Right renal pelvis (tissue), 4 donors: ENCODE results near the gene MAP7D1. TPM values are rescaled to one million over a fixed set of nuclear protein-coding genes. Genes with fewer than 3 reads are reported as not detected.
A peak's percentile ranks its signal among the peaks of the same experiment; 100 is the strongest.
"Not testable (repeated sequence)": the region's sequence is repeated elsewhere in the genome, so short reads cannot be mapped to it uniquely, and the experiment has no call there.

ENCODE experiments used
- DNase-seq, 4 donors: peaks; one replicate each; pipeline ENCODE4 v3.0.0-alpha.2; 2013; ENCODE audit warnings: low read depth in 4 of 4, low spot score in 3 of 4, missing footprints in 1 of 4
- polyA plus RNA-seq, 4 donors: library from polyadenylated mRNA; unstranded; fragments of 120-200 nt; gene quantifications; one replicate each; pipeline ENCODE4 v1.2.1, GENCODE V29; 2013; ENCODE audit not compliant: insufficient read length in 4 of 4

MAP7D1 gene
- polyA plus RNA-seq, 4 donors, result 58.6 to 63.8 (median 63.1) TPM

DNA sequence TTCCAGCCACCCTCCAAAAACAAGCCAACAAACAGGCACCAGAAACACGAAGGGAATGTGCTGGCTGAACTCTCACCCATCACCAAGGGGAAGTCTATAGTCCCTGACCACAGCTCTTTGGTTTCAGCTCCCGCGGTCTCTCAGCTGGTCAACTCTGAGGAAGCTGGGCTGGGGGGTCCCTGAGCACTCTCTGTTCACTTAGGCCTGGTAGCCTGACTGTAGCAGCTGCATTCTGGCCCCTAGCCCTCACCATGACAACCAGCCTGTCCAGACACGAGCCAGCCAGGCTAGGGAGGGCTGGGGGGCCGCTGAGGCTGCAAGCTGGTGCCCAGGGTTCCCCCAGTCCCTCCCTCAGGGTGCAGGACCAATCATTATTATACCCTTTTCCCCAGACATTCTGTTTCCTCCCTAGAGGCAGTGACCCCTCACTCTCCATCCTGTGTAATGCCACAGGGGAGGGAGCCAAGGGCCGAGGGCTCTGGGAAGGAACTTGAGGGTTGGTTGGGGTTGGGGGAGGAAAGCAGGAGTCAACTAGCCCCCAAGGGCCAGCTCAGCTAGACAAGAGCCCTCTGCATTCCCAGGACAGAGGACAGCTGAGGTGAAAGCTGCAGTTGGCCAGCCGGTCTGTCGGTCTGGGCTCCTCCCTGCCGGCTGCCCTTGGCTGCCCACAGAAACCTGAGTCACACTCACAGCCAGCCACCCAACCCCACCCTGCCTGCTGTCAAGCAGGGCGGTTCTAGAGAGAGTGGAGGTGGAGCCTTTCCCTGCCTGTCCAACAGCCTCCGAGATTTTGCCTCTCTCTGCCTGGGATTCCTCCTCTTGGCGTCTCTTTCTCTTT lies 5.4 kb upstream of the MAP7D1 start:
- DNase-seq, result peak in 3 of 4 donors; percentile 63 to 82 (median 67)

- DNase-seq, result no peak
These were observed 4.7 kb upstream of the MAP7D1 start for GRCh38 chr1:36151134-36151844.

DNA sequence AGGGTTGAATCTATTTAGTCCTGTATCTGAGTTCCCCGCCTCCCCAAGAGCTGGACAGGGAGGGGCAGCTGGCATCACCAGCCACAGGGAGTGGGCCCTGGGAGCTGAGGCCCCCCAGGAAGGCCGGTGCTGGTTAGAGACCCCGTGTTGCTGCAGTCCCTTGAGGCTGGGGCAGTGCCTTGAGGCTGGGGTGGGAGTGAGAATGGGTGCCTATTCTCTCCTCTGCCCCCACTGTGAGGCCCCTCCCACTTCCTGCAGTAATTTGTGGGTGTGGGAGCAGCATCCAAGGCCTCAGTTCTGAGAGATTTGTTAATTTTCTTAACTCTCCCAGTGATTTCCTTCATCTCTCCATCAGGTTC lies 4.1 kb upstream of the MAP7D1 start:
- no peak for DNase-seq

- DNase-seq, result no peak
These were observed 2.5 kb upstream of the MAP7D1 start for GRCh38 chr1:36153476-36153875.

- DNase-seq, result no peak
These were observed 1.6 kb upstream of the MAP7D1 start for GRCh38 chr1:36154335-36154734.

DNA sequence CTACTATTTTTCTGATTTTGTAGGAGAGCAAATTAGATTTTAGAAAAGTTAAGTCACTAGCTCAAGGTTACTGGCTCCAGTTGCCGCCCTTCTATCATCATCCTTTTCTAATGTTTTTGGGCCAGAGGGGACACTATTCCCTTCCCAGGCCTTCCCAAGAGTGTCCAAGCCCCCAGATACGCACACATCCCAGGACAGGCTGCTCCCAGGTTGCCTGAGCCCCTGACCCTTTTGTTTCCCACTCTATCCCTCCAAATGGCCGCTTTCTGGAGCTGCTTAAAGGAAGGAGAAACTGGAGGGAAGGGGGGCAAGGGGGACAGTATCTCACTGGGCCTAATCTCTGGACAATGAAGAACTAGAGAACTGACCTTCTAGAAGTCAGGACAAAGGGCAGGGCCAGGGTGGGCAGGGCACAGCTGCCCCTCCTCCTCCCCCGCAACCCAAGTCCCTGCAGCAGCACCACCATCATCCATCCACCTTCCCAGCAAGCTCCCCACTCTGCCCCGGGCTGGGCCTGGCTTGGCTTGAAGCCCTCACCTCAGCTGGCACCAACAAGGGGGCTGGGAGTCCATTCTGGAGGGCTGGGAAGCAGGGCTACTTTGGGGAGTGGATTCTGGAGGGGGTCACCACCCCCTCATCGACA lies 1.1 kb upstream of the MAP7D1 start:
- no peak for DNase-seq

- DNase-seq, result peak in 2 of 4 donors; percentile 63 to 69
These were observed 562 bp downstream of the MAP7D1 start for GRCh38 chr1:36156329-36157114.

- no peak for DNase-seq
These were observed 1.3 kb downstream of the MAP7D1 start for GRCh38 chr1:36157115-36157903.

DNA sequence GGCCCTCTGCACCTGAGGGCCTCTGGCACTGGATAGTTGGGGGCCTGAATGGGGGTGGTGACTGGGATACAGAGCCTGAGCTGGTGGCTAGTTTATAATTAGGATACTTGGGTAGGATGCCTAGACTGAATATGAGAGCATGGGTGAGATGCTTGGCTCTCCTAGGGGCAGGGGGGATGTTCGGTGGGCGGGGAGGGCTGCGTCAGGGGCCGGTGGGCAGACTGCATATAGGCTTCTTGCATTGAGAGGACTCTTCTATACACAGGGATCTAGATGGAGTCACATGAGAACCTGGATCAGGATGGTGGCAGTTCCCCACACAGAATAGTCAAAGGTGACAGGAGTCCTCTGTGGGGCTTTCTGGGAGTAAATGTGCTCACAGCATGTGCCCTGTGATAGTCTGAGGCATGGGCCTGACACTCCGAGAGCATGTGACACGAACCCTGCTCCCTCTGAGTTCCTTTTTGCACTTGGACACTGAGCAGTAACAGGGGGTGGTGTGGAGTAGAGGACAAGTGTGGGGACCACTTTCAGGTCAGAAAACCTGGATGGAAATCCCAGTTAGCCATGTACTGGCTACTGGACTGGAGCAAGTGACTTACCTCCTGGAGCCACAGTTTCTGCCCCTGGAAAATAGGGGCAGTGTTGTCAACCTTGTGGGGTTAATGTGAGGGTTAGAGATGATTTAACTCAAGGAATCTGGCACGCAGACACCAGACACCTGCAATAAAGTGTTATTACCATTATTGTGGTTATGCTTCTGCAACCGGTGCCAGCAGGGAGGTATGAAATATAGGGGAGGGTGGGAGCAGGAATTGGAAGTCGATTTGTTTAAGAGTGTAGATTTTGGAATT lies 2.2 kb downstream of the MAP7D1 start:
- DNase-seq, result no peak

DNA sequence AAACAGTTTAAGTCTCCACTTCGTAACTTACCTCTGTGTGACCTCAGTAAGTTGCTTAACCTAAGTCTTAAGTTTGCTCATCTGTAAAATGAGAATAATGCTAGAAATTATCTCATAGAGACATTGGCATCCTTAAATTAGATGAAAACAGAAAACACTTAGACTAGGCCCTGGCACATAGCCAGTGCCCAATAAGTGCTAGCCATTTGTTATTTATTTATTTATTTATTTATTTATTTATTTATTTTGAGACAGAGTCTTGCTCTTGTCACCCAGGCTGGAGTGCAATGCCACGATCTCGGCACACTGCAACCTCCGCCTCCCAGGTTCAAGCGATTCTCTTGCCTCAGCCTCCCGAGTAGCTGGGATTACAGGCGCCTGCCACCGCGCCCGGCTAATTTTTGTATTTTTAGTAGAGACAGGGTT lies 2.9 kb downstream of the MAP7D1 start:
- not testable (repeated sequence) for DNase-seq

- DNase-seq, result no peak
These were observed 3.8 kb downstream of the MAP7D1 start for GRCh38 chr1:36159614-36160387.

DNA sequence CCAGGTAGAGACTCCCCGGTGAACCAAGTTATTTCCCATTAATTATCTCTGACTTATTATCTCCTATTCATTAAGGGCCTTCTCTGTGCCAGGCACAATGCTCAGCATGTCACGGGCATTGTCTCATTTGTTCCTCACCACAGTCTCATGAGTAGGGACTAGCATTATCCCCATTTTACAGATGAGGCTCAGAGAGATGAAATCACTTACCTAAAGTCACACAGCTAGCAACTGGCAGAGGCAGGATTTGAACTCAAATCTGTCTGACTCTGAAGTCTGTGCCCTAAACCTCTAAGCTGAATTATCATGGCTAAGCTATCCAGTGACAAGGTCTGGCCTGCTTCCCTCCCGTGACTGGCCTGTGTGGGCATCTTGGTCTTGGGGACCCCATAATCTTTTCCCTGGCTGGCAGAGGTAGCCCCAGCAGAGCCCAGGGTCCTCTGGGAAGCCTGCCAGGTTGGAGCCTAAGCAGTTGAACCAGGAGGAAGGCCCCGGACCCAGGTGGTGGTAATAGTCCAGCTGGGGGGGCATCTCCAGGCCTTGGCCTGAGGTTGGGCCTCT lies 4.5 kb downstream of the MAP7D1 start:
- no peak for DNase-seq

GRCh38 chr1:36160949-36161485 lies 5.1 kb downstream of the MAP7D1 start:
- DNase-seq, result no peak

GRCh38 chr1:36161641-36162531 lies 5.9 kb downstream of the MAP7D1 start:
- no peak for DNase-seq

DNA sequence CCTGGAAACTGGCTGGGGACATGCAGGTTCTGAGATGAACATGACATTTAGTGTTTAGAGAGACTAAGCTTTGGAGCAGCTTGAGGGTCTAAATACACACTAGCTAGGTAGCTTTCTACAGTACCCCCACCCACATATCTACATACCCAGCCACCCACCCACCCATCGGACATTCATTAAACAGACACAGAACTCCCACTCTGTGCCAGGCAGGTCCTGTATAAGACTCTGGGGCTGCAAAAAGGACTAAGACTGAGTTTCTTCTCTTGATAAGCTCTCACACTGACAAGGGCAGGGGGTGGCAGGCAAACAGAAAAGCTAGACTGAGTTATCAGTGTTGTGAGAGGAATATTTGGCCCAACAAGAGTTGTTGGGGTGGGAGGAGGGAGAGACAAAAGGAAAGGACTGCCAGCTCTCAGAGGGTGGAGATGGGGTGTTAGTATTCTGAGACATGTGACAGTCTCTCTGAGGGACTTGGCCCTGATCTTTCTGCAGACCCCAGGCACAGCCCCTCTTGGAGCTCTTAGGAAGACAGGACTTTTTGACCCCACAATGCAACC lies 6.8 kb downstream of the MAP7D1 start:
- DNase-seq, result no peak

DNA sequence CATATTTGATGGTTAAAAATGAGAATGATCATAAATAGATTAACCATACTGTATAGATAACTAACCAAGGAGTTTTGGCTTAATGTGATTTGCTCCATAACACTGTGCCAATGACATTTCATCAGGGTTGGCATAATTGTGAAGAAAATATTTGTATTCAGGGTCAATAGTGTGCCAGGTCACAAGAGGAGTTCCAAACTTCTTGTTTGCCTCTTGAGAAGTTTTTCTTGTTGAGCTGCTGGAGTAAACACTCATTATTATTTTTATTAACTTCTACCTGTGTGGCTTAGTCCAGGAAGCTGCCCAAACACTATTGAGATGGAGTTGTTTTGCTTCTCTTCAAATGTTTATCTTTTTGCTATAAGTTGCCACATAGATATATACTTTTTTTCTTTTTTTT lies 7.5 kb downstream of the MAP7D1 start:
- DNase-seq, result no peak
